CD8-positive, alpha-beta memory T cell (primary cell): ENCODE measurements around the gene CNDP1. TPM values are rescaled to one million over a fixed set of nuclear protein-coding genes. Genes with fewer than 3 reads are reported as not detected.

ENCODE experiments used
- CTCF ChIA-PET: fragments of 350-600 bp; sonication (Branson Sonifier 250); formaldehyde crosslinking; loops from one replicate; lab custom pipeline; 2021; ENCODE audit warnings: antibody characterized with exemption; lab: Charles Lee
- POLR2A ChIA-PET: fragments of 350-600 bp; sonication (Branson Sonifier 250); formaldehyde crosslinking; loops from one replicate; lab custom pipeline; 2021; ENCODE audit warnings: antibody characterized with exemption; lab: Charles Lee
- DNase-seq, 5 donors: peaks; one replicate each; pipeline versions ENCODE4 v3.0.0 to v3.0.0-alpha.2; 2020 to 2022; ENCODE audit warnings: mixed read lengths in 1 of 5
- H3K27ac ChIP-seq: one replicate; pipeline ENCODE4 v1.7.0; 2013; ENCODE audit warnings: low read depth, mild to moderate bottlenecking, low read length, moderate library complexity
- H3K27me3 ChIP-seq: 2 replicates; pipeline ENCODE4 v1.7.0; 2013; ENCODE audit warnings: low read length, mild to moderate bottlenecking; ENCODE audit not compliant: insufficient read depth, poor library complexity, severe bottlenecking
- H3K36me3 ChIP-seq: 2 replicates; pipeline ENCODE4 v1.7.0; 2013; ENCODE audit warnings: mild to moderate bottlenecking, low read length, moderate library complexity; ENCODE audit not compliant: insufficient read depth
- H3K4me1 ChIP-seq: 2 replicates; pipeline ENCODE4 v1.7.0; 2013; ENCODE audit warnings: mild to moderate bottlenecking, low read length, moderate library complexity; ENCODE audit not compliant: insufficient read depth
- H3K4me3 ChIP-seq: 2 replicates; pipeline ENCODE4 v1.7.0; 2013; ENCODE audit warnings: mild to moderate bottlenecking, low read length
- H3K9me3 ChIP-seq: 2 replicates; pipeline ENCODE4 v1.7.0; 2013; ENCODE audit warnings: mild to moderate bottlenecking, low read length
- H3K27ac Mint-ChIP-seq, 8 donors: one replicate each; pipeline ENCODE4 v1.8.0; 2020 to 2021; ENCODE audit warnings: mixed read lengths in 8 of 8, mild to moderate bottlenecking in 6 of 8, inconsistent platforms in 3 of 8, moderate library complexity in 3 of 8
- H3K27me3 Mint-ChIP-seq, 2 donors: one replicate each; pipeline ENCODE4 v1.8.0; 2020 to 2021; ENCODE audit warnings: mixed read lengths in 2 of 2, mild to moderate bottlenecking in 1 of 2, moderate library complexity in 1 of 2
- H3K36me3 Mint-ChIP-seq, 3 donors: one replicate each; pipeline ENCODE4 v1.8.0; 2020 to 2021; ENCODE audit warnings: mixed read lengths in 3 of 3, inconsistent platforms in 1 of 3, mild to moderate bottlenecking in 1 of 3
- H3K4me1 Mint-ChIP-seq, 3 donors: one replicate each; pipeline ENCODE4 v1.8.0; 2020 to 2021; ENCODE audit warnings: mixed read lengths in 3 of 3, inconsistent platforms in 1 of 3, mild to moderate bottlenecking in 1 of 3
- H3K4me3 Mint-ChIP-seq, 7 donors: one replicate each; pipeline ENCODE4 v1.8.0; 2020 to 2021; ENCODE audit warnings: mixed read lengths in 7 of 7, mild to moderate bottlenecking in 6 of 7, moderate library complexity in 4 of 7, inconsistent platforms in 2 of 7
- H3K9me3 Mint-ChIP-seq, 5 donors: one replicate each; pipeline ENCODE4 v1.8.0; 2020 to 2022; ENCODE audit warnings: mixed read lengths in 5 of 5, mild to moderate bottlenecking in 3 of 5, moderate library complexity in 2 of 5, inconsistent platforms in 1 of 5
- polyA plus RNA-seq: library from polyadenylated mRNA; unstranded; fragments of 300-500 nt; fragmentation: Illumina TruSeq; gene quantifications from one replicate; pipeline ENCODE4 v1.2.3, GENCODE V29; 2021
- total RNA-seq, 2 experiments: library from RNA; stranded (reverse); gene quantifications; one replicate each; pipeline ENCODE4 v1.2.3, GENCODE V29; 2021

The CNDP1 gene
- total and polyA plus RNA-seq, 3 experiments from 2014 or later, result 0.09 TPM; not detected in 2

GRCh38 chr18:74587441-74587840 is 53.1 kb downstream of the CNDP1 start:
- no peaks in the 10 kb centered on the region for H3K36me3 ChIP-seq
- no peak overlapping the region for H3K27ac Mint-ChIP-seq
- peak overlapping the region in 1 of 7 donors; percentile 46 for H3K4me3 Mint-ChIP-seq
- no peaks in the 10 kb centered on the region for H3K9me3 ChIP-seq
- no peaks in the 10 kb centered on the region for H3K36me3 Mint-ChIP-seq
- ChIA-PET POLR2A (no interaction called here), CTCF (no interaction called here)
- no peak overlapping the region for H3K27ac ChIP-seq
- peaks cover 10% of the 10 kb centered on the region for H3K27me3 ChIP-seq
- H3K9me3 Mint-ChIP-seq, result no peaks in the 10 kb centered on the region
- DNase-seq, result no peak
- peaks cover 0 to 6% (median 2%) of the 10 kb centered on the region in 3 donors for H3K4me1 Mint-ChIP-seq
- H3K4me3 ChIP-seq, result no peak overlapping the region
- peaks cover 7 to 28% of the 10 kb centered on the region in 2 donors for H3K27me3 Mint-ChIP-seq
- H3K4me1 ChIP-seq, result no peaks in the 10 kb centered on the region

- Mint-ChIP-seq H3K4me3 (no peak overlapping the region), H3K4me1 (peaks cover 4 to 13% (median 7%) of the 10 kb centered on the region in 3 donors), H3K27me3 (peaks cover 2 to 16% of the 10 kb centered on the region in 2 donors), H3K9me3 (no peaks in the 10 kb centered on the region), H3K27ac (peak overlapping the region in 1 of 8 donors; percentile 43), H3K36me3 (peaks cover 4 to 12% (median 11%) of the 10 kb centered on the region in 3 donors)
- no peak overlapping the region for H3K27ac ChIP-seq
- ChIA-PET CTCF (no interaction called here), POLR2A (no interaction called here)
- H3K36me3 ChIP-seq, result peaks cover 8% of the 10 kb centered on the region
- peaks cover 10% of the 10 kb centered on the region for H3K27me3 ChIP-seq
- H3K4me3 ChIP-seq, result no peak overlapping the region
- no peak for DNase-seq
- no peaks in the 10 kb centered on the region for H3K4me1 ChIP-seq
- H3K9me3 ChIP-seq, result no peaks in the 10 kb centered on the region
Measured at GRCh38 chr18:74589021-74589420, 54.7 kb downstream of the CNDP1 start.

- Histone ChIP-seq H3K4me3 (no peak overlapping the region), H3K4me1 (no peaks in the 10 kb centered on the region), H3K27me3 (peaks cover 4% of the 10 kb centered on the region), H3K9me3 (no peaks in the 10 kb centered on the region), H3K36me3 (peaks cover 8% of the 10 kb centered on the region), H3K27ac (no peak overlapping the region)
- ChIA-PET POLR2A (no interaction called here), CTCF (no interaction called here)
- no peak for DNase-seq
- no peak overlapping the region for H3K4me3 Mint-ChIP-seq
- peaks cover 6 to 18% (median 12%) of the 10 kb centered on the region in 3 donors for H3K4me1 Mint-ChIP-seq
- peaks cover 5 to 14% (median 12%) of the 10 kb centered on the region in 3 donors for H3K36me3 Mint-ChIP-seq
- H3K27ac Mint-ChIP-seq, result peak overlapping the region in 1 of 8 donors; percentile 75
- H3K9me3 Mint-ChIP-seq, result no peaks in the 10 kb centered on the region
- peaks cover 2 to 15% of the 10 kb centered on the region in 2 donors for H3K27me3 Mint-ChIP-seq
Measured at GRCh38 chr18:74589811-74590210, 55.5 kb downstream of the CNDP1 start.

GRCh38 chr18:74590671-74591070 is 56.4 kb downstream of the CNDP1 start:
- H3K27ac Mint-ChIP-seq, result peak overlapping the region in 2 of 8 donors; percentile 15 to 58
- Histone ChIP-seq H3K27me3 (no peaks in the 10 kb centered on the region), H3K9me3 (no peaks in the 10 kb centered on the region), H3K27ac (no peak overlapping the region), H3K4me1 (peaks cover 5% of the 10 kb centered on the region), H3K36me3 (peaks cover 8% of the 10 kb centered on the region), H3K4me3 (no peak overlapping the region)
- no peak overlapping the region for H3K4me3 Mint-ChIP-seq
- H3K4me1 Mint-ChIP-seq, result peaks cover 15 to 26% (median 20%) of the 10 kb centered on the region in 3 donors
- no peak for DNase-seq
- ChIA-PET POLR2A (no interaction called here), CTCF (no interaction called here)
- H3K9me3 Mint-ChIP-seq, result no peaks in the 10 kb centered on the region
- peaks cover under 1 to 9% of the 10 kb centered on the region in 2 donors for H3K27me3 Mint-ChIP-seq
- H3K36me3 Mint-ChIP-seq, result peaks cover 7 to 22% (median 20%) of the 10 kb centered on the region in 3 donors

GRCh38 chr18:74595431-74595830 is 61.1 kb downstream of the CNDP1 start:
- ChIA-PET POLR2A (no interaction called here), CTCF (interaction anchor here (1.0 kb wide), 1 partner anchor 43 kb away, joined by 3 read pairs; no protein-coding TSS in a partner anchor)
- Mint-ChIP-seq H3K36me3 (peaks cover 7 to 42% (median 20%) of the 10 kb centered on the region in 3 donors), H3K27me3 (peaks cover 0 to 3% of the 10 kb centered on the region in 2 donors), H3K4me1 (peaks cover 33 to 57% (median 56%) of the 10 kb centered on the region in 3 donors), H3K27ac (peak overlapping the region; percentile 41 to 100 (median 79)), H3K4me3 (peak overlapping the region; percentile 45 to 74 (median 68)), H3K9me3 (no peaks in the 10 kb centered on the region)
- DNase-seq, result no peak
- no peak overlapping the region for H3K4me3 ChIP-seq
- no peaks in the 10 kb centered on the region for H3K27me3 ChIP-seq
- no peaks in the 10 kb centered on the region for H3K9me3 ChIP-seq
- H3K36me3 ChIP-seq, result peaks cover 8% of the 10 kb centered on the region
- H3K27ac ChIP-seq, result no peak overlapping the region
- peaks cover 31% of the 10 kb centered on the region for H3K4me1 ChIP-seq

- no peaks in the 10 kb centered on the region for H3K27me3 ChIP-seq
- H3K4me3 ChIP-seq, result peak overlapping the region; percentile 89
- Mint-ChIP-seq H3K9me3 (no peaks in the 10 kb centered on the region), H3K27ac (peak overlapping the region; percentile 96 to 100 (median 98)), H3K27me3 (peaks cover 0 to 3% of the 10 kb centered on the region in 2 donors), H3K36me3 (peaks cover 11 to 42% (median 20%) of the 10 kb centered on the region in 3 donors), H3K4me1 (peaks cover 40 to 74% (median 72%) of the 10 kb centered on the region in 3 donors), H3K4me3 (peak overlapping the region; percentile 91 to 99 (median 95))
- CTCF ChIA-PET, result interaction anchor here (0.9 kb wide), 1 partner anchor 21 kb away, joined by 3 read pairs; no protein-coding TSS in a partner anchor
- H3K4me1 ChIP-seq, result peaks cover 31% of the 10 kb centered on the region
- H3K27ac ChIP-seq, result peak overlapping the region; percentile 94
- H3K9me3 ChIP-seq, result no peaks in the 10 kb centered on the region
- POLR2A ChIA-PET, result interaction anchor here (0.6 to 1.8 kb wide), 6 partner anchors 44 to 474 kb away, joined by 3 to 21 read pairs (median 4); partner anchors contain the start of gene CNDP2
- H3K36me3 ChIP-seq, result peaks cover 8% of the 10 kb centered on the region
- peak in 3 of 5 donors; percentile 58 to 80 (median 58) for DNase-seq
Measured at GRCh38 chr18:74597034-74597661, 62.8 kb downstream of the CNDP1 start.

GRCh38 chr18:74597662-74598349 is 63.5 kb downstream of the CNDP1 start, which contains the start of gene ZNF407:
Gene ZNF407 (plus strand): TSS chr18:74597870. CDS start chr18:74631020, 33,150 bp downstream.
- Histone ChIP-seq H3K27ac (peak within 1 kb of the TSS; percentile 94), H3K36me3 (peaks cover 8% of the 10 kb centered on the region), H3K27me3 (no peaks in the 10 kb centered on the region), H3K9me3 (no peaks in the 10 kb centered on the region), H3K4me3 (peak within 1 kb of the TSS; percentile 89), H3K4me1 (peaks cover 31% of the 10 kb centered on the region)
- peaks cover 0 to 3% of the 10 kb centered on the region in 2 donors for H3K27me3 Mint-ChIP-seq
- H3K4me3 Mint-ChIP-seq, result peak within 1 kb of the TSS; percentile 91 to 99 (median 95)
- peaks cover 10 to 41% (median 18%) of the 10 kb centered on the region in 3 donors for H3K36me3 Mint-ChIP-seq
- CTCF ChIA-PET, result interaction anchor here (0.9 to 1.3 kb wide), 3 partner anchors 26 to 102 kb away, joined by 3 to 5 read pairs (median 3); partner anchors contain the start of gene CNDP2
- POLR2A ChIA-PET, result interaction anchor here (0.6 to 1.8 kb wide), 7 partner anchors 43 to 474 kb away, joined by 3 to 21 read pairs (median 4); partner anchors contain the start of gene CNDP2
- H3K4me1 Mint-ChIP-seq, result peaks cover 42 to 80% (median 75%) of the 10 kb centered on the region in 3 donors
- peak; percentile 78 to 93 (median 89) for DNase-seq
- no peaks in the 10 kb centered on the region for H3K9me3 Mint-ChIP-seq
- peak within 1 kb of the TSS; percentile 96 to 100 (median 98) for H3K27ac Mint-ChIP-seq
